Sigmoid colon (tissue), 7 donors: ENCODE data around the gene TAF1. TPM values are rescaled to one million over a fixed set of nuclear protein-coding genes. Genes with fewer than 3 reads are reported as not detected.
"Not testable (repeated sequence)": the region's sequence is repeated elsewhere in the genome, so short reads cannot be mapped to it uniquely, and the experiment has no call there.

Experiments used
- DNase-seq: peaks from one replicate; pipeline ENCODE4 v3.0.0-alpha.2; 2019
- H3K27ac ChIP-seq, 4 donors: fragments of 200-600 bp; sonication (generic); one replicate each; pipeline ENCODE4 v1.5.1; 2016 to 2019; ENCODE audit warnings: mild to moderate bottlenecking in 1 of 4
- H3K27me3 ChIP-seq, 3 donors: fragments of 200-600 bp; sonication (generic); one replicate each; pipeline ENCODE4 v1.5.1; 2019; ENCODE audit warnings: mild to moderate bottlenecking in 1 of 3
- H3K36me3 ChIP-seq, 4 donors: fragments of 200-600 bp; sonication (generic); one replicate each; pipeline ENCODE4 v1.5.1; 2016 to 2019
- H3K4me1 ChIP-seq, 4 donors: fragments of 200-600 bp; sonication (generic); one replicate each; pipeline ENCODE4 v1.5.1; 2017 to 2019
- H3K4me3 ChIP-seq, 4 donors: fragments of 200-600 bp; sonication (generic); one replicate each; pipeline ENCODE4 v1.5.1; 2017 to 2019; ENCODE audit warnings: mild to moderate bottlenecking in 2 of 4, moderate library complexity in 1 of 4
- H3K9me3 ChIP-seq, 4 donors: fragments of 200-600 bp in 3 of 4; sonication (generic) in 3 of 4; one replicate each; pipeline versions ENCODE4 v1.5.1 to v1.6.1; 2013 to 2019
- EP300 ChIP-seq, 4 donors: sonication (generic); formaldehyde crosslinking; IDR thresholded peaks; one replicate each; pipeline ENCODE4 v1.6.1; 2017; ENCODE audit warnings: antibody characterized with exemption in 4 of 4
- POLR2A ChIP-seq, 2 donors: fragments of 450-650 bp; IDR thresholded peaks; one replicate each; pipeline ENCODE4 v1.6.1; 2016; ENCODE audit warnings: antibody characterized with exemption in 2 of 2, mild to moderate bottlenecking in 2 of 2, moderate library complexity in 2 of 2
- POLR2AphosphoS5 ChIP-seq, 4 donors: sonication (generic); formaldehyde crosslinking; IDR thresholded peaks; one replicate each; pipeline ENCODE4 v1.6.1; 2017; ENCODE audit warnings: antibody characterized with exemption in 4 of 4
- WGBS, 2 donors: extraction: QIAGEN DNeasy Blood & Tissue Kit; methylation state at CpG; one replicate each; pipeline ENCODE4 v1.1.7; 2013; 5-methylcytosine and 5-hydroxymethylcytosine counted together
- intact Hi-C: fragments of 100-400 bp; cut with DNase I; formaldehyde crosslinking; loops from one replicate; pipeline ENCODE4 v1.15.1; 2023
- polyA plus RNA-seq, 3 donors: library from polyadenylated mRNA; stranded (reverse); fragments of 200-250 nt; gene quantifications; one replicate each; pipeline ENCODE4 v1.2.3, GENCODE V29; 2013
- total RNA-seq, 4 donors: library from RNA; depleted of rRNA; stranded (reverse); fragments of >200 nt; gene quantifications; one replicate each; pipeline ENCODE4 v1.1.0, GENCODE V29; 2016
- TF ChIP-seq, protein P1 (sequence below), 4 experiments: fragments of 450-650 bp in 3 of 4; fragments of 200-600 bp in 1 of 4; IDR thresholded peaks; one replicate each; pipeline ENCODE4 v1.5.1; 2016 to 2019; ENCODE audit warnings: antibody characterized with exemption in 4 of 4, mild to moderate bottlenecking in 3 of 4, moderate library complexity in 2 of 4
- donor health status: healthy with polysubstance abuse.
- donor health status: Bipolar disorder and iron deficiency.
- donor health status: healthy.

Gene TAF1
- total and polyA plus RNA-seq, 7 donors = 4.9 to 47.4 (median 40.7) TPM

DNA sequence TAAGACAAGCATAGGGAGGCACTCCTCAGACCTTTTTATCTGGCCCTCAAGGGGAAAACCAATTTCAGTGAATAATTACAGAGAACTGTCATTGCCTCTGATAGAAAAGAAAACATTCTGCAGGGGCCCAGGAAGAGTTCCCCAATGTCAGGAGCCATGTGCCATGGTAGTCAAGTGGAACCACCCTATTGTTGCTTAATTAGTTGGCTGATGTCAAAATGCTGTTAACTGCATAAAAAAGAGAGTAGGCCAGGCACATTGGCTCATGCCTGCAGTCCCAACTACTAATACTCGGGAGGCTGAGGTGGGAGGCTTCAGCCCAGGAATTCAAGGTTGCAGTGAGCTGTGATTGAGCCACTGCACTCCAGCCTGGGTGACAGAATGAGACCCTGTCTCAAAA, 138.2 kb downstream of the TAF1 start:
- WGBS, 2 donors = 81 to 100% methylated on average over 1 of the region's 1 CpG
- TF ChIP-seq EP300 (IDR thresholded peaks at IDR 0.05) (no peak), POLR2A (IDR thresholded peaks at IDR 0.05) (no peak), POLR2AphosphoS5 (IDR thresholded peaks at IDR 0.05) (no peak)
- DNase-seq = no peak
- Histone ChIP-seq H3K27me3 (no peaks in the 10 kb centered on the region), H3K36me3 (no peaks in the 10 kb centered on the region), H3K4me3 (no peak overlapping the region), H3K9me3 (no peaks in the 10 kb centered on the region), H3K27ac (no peak overlapping the region), H3K4me1 (no peaks in the 10 kb centered on the region)
- intact Hi-C loops = no loop called here

DNA sequence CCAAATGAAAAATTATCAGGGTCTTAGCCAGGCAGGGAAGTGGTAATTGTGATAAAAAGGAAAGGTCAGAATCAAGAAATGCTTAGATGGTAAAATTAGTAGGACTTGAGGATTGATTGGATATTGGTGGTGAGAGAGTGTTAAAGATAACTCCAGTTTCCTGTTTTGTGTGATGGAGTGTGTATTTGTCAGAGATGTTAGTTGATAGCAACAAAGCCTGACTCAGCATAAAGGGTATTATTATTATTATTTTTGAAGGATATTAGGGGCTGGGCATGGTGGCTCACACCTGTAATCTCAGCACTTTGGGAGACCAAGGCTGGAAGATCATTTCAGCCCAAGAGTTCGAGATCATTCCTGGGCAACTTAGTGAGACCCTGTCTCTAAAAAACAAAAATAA, 143.1 kb downstream of the TAF1 start:
- DNase-seq = no peak
- no peaks in the 10 kb centered on the region for H3K36me3 ChIP-seq
- TF ChIP-seq EP300 (IDR thresholded peaks at IDR 0.05) (no peak), POLR2AphosphoS5 (IDR thresholded peaks at IDR 0.05) (no peak), POLR2A (IDR thresholded peaks at IDR 0.05) (no peak)
- TF ChIP-seq, protein P1, sequence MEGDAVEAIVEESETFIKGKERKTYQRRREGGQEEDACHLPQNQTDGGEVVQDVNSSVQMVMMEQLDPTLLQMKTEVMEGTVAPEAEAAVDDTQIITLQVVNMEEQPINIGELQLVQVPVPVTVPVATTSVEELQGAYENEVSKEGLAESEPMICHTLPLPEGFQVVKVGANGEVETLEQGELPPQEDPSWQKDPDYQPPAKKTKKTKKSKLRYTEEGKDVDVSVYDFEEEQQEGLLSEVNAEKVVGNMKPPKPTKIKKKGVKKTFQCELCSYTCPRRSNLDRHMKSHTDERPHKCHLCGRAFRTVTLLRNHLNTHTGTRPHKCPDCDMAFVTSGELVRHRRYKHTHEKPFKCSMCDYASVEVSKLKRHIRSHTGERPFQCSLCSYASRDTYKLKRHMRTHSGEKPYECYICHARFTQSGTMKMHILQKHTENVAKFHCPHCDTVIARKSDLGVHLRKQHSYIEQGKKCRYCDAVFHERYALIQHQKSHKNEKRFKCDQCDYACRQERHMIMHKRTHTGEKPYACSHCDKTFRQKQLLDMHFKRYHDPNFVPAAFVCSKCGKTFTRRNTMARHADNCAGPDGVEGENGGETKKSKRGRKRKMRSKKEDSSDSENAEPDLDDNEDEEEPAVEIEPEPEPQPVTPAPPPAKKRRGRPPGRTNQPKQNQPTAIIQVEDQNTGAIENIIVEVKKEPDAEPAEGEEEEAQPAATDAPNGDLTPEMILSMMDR (IDR thresholded peaks at IDR 0.05) = no peak
- no peaks in the 10 kb centered on the region for H3K9me3 ChIP-seq
- no peak overlapping the region for H3K4me3 ChIP-seq
- no peaks in the 10 kb centered on the region for H3K27me3 ChIP-seq
- 96 to 100% methylated on average over 1 of the region's 1 CpG for WGBS, 2 donors
- intact Hi-C loops = no loop called here
- H3K27ac ChIP-seq = no peak overlapping the region
- no peaks in the 10 kb centered on the region for H3K4me1 ChIP-seq

DNA sequence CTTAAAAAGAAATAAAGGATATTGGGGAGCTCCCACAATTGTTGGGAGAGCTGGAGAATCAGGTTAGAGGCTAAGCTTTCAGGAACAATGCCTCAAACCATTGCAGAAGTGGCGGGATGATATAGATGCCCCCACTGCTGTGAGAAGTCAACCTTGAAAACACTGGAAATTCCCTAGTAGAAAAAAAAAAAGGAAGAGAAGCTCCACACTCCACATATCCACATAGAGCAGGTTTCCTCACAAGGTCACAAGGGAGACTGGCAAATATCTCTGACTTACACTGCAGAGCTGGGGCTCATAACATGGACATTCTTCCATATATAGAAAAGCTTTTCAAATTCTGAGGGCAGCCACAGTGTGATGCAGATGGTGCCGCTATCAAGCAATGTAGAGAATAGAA, 144.0 kb downstream of the TAF1 start:
- TF ChIP-seq POLR2A (IDR thresholded peaks at IDR 0.05) (no peak), POLR2AphosphoS5 (IDR thresholded peaks at IDR 0.05) (no peak), EP300 (IDR thresholded peaks at IDR 0.05) (no peak)
- TF ChIP-seq, protein P1 (IDR thresholded peaks at IDR 0.05) = no peak
- no peaks in the 10 kb centered on the region for H3K36me3 ChIP-seq
- H3K4me3 ChIP-seq = no peak overlapping the region
- DNase-seq = no peak
- H3K9me3 ChIP-seq = no peaks in the 10 kb centered on the region
- no peak overlapping the region for H3K27ac ChIP-seq
- intact Hi-C loops = no loop called here
- no peaks in the 10 kb centered on the region for H3K27me3 ChIP-seq
- WGBS, 2 donors = 88 to 94% methylated on average over 2 of the region's 2 CpGs
- no peaks in the 10 kb centered on the region for H3K4me1 ChIP-seq

DNA sequence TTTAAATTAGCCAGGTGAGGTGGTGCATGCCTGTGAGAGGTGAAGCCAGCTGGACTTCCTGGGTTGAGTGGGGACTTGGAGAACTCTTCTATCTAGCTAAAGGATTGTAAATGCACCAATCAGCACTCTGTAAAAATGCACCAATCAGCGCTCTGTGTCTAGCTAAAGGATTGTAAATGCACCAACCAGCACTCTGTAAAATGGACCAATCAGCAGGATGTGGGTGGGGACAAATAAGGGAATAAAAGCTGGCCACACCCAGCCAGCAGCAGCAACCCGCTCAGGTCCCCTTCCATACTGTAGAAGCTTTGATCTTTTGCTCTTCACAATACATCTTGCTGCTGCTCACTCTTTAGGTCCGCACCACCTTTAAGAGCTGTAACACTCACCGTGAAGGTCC, 147.6 kb downstream of the TAF1 start:
- H3K27ac ChIP-seq, H3K4me1 ChIP-seq, intact Hi-C loops, H3K27me3 ChIP-seq, DNase-seq, H3K4me3 ChIP-seq, H3K36me3 ChIP-seq, H3K9me3 ChIP-seq: not testable (repeated sequence)
- 95 to 97% methylated on average over 4 of the region's 4 CpGs for WGBS, 2 donors

DNA sequence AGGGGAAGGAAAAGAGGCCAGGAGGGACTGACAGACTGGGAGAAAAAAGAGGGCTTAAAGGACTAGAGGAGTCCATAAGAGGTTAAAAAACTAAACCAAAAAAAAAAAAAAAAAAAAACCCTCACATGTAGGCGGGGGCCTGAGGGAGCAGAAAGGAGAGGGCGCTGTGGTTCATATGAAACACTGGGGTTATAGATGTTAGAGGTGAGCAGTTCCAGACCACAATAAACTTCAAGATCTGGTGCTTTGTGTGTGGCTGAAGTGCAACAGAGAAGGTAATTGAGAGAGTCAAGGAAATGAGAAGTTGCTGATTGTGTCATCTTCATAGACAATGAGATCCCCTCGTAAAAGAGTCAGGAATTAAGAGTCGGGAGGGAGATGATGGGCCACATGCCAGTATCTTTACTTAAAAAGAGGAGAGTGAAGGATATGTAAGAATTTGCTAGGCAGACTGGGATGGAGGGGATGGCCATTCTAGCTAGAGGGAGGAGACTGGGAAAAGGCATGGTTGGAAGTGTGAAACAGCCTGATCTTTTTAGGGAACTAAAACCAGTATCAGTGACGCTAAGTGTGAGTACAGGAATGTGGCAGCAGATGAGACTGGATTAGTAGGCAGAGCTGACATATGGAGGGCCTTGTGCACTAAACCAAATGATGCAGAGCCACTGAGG, 148.3 kb downstream of the TAF1 start:
- WGBS, 2 donors = 31 to 40% methylated on average over 5 of the region's 5 CpGs
- no peak overlapping the region for H3K27ac ChIP-seq
- no peak overlapping the region for H3K4me3 ChIP-seq
- H3K36me3 ChIP-seq = no peaks in the 10 kb centered on the region
- no peaks in the 10 kb centered on the region for H3K27me3 ChIP-seq
- H3K9me3 ChIP-seq = no peaks in the 10 kb centered on the region
- intact Hi-C loops = no loop called here
- no peaks in the 10 kb centered on the region for H3K4me1 ChIP-seq
- TF ChIP-seq, protein P1 (IDR thresholded peaks at IDR 0.05) = no peak
- TF ChIP-seq POLR2AphosphoS5 (IDR thresholded peaks at IDR 0.05) (no peak), EP300 (IDR thresholded peaks at IDR 0.05) (no peak), POLR2A (IDR thresholded peaks at IDR 0.05) (no peak)
- no peak for DNase-seq

DNA sequence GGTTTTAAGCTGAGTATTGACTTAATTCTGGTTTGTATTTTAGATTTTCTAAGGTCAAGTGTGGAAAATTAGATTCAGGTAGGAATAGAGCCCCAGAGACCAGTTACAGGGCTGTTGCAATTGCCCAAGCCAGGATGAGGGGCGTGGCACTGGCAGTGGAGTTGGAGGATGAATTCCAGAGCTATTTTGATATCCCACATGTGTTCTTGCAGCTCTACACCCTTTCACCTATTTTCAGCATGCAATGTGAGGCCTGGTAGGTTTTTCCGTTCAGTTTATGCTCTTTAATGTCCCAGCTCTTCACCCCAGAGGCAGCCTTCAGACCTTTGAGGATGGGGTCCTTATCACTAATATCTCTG, 148.9 kb downstream of the TAF1 start:
- H3K9me3 ChIP-seq = no peaks in the 10 kb centered on the region
- 48 to 82% methylated on average over 2 of the region's 2 CpGs for WGBS, 2 donors
- no peak overlapping the region for H3K27ac ChIP-seq
- TF ChIP-seq, protein P1 (IDR thresholded peaks at IDR 0.05) = no peak
- no peak for TF ChIP-seq EP300 (IDR thresholded peaks at IDR 0.05)
- H3K36me3 ChIP-seq = no peaks in the 10 kb centered on the region
- H3K4me3 ChIP-seq = no peak overlapping the region
- H3K27me3 ChIP-seq = no peaks in the 10 kb centered on the region
- H3K4me1 ChIP-seq = no peaks in the 10 kb centered on the region
- intact Hi-C loops = no loop called here
- DNase-seq = no peak
